ENCODE data around the gene IFFO2. TPM values are rescaled to one million over a fixed set of nuclear protein-coding genes. Genes with fewer than 3 reads are reported as not detected.

The IFFO2 gene
- total and polyA plus RNA-seq, 2 experiments from 2014 or later = 0.71 to 7.5 TPM

- no peak for TF ChIP-seq STAT1 (IDR thresholded peaks at IDR 0.05; ENCODE audit: unreplicated experiment)
- TF ChIP-seq, protein P1, sequence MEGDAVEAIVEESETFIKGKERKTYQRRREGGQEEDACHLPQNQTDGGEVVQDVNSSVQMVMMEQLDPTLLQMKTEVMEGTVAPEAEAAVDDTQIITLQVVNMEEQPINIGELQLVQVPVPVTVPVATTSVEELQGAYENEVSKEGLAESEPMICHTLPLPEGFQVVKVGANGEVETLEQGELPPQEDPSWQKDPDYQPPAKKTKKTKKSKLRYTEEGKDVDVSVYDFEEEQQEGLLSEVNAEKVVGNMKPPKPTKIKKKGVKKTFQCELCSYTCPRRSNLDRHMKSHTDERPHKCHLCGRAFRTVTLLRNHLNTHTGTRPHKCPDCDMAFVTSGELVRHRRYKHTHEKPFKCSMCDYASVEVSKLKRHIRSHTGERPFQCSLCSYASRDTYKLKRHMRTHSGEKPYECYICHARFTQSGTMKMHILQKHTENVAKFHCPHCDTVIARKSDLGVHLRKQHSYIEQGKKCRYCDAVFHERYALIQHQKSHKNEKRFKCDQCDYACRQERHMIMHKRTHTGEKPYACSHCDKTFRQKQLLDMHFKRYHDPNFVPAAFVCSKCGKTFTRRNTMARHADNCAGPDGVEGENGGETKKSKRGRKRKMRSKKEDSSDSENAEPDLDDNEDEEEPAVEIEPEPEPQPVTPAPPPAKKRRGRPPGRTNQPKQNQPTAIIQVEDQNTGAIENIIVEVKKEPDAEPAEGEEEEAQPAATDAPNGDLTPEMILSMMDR (conservative IDR thresholded peaks at IDR 0.05; ENCODE audit: low read depth in 2 of 2) = peak; percentile 11 to 27; a peak in 1 of 4 replicates
- no peak overlapping the region for H3K4me3 Mint-ChIP-seq
- H2AFZ ChIP-seq = no peak overlapping the region
- no peaks in the 10 kb centered on the region for H3K27me3 ChIP-seq (ENCODE audit: insufficient read depth)
- H3K9me3 Mint-ChIP-seq = no peaks in the 10 kb centered on the region
- no peak overlapping the region for H3K4me3 ChIP-seq
- no peaks in the 10 kb centered on the region for H3K79me2 ChIP-seq (replicated peaks; ENCODE audit: insufficient read depth)
- DNase-seq (ENCODE audit: low spot score) (no peak), ATAC-seq (no peak)
- no peaks in the 10 kb centered on the region for H4K20me1 ChIP-seq (replicated peaks; ENCODE audit: insufficient read depth)
- peaks cover 5% of the 10 kb centered on the region for H3K27me3 Mint-ChIP-seq (ENCODE audit: insufficient read depth, low read depth, poor library complexity)
- no peaks in the 10 kb centered on the region for H3K4me1 Mint-ChIP-seq
- H3K9me2 ChIP-seq (ENCODE audit: insufficient read depth) = no peaks in the 10 kb centered on the region
- H3K36me3 ChIP-seq (ENCODE audit: insufficient read depth) = no peaks in the 10 kb centered on the region
- no peaks in the 10 kb centered on the region for H3F3A ChIP-seq (replicated peaks; ENCODE audit: low read depth)
- no peak overlapping the region for H3K27ac Mint-ChIP-seq
- H3K4me1 ChIP-seq (ENCODE audit: insufficient read depth) = no peaks in the 10 kb centered on the region
- H3K4me2 ChIP-seq = no peak overlapping the region
- no peak overlapping the region for H3K27ac ChIP-seq (ENCODE audit: low read depth)
- no peaks in the 10 kb centered on the region for H3K36me3 Mint-ChIP-seq (ENCODE audit: low read depth)
Measured at GRCh38 chr1:18972531-18972930, 16.1 kb upstream of the IFFO2 start.

DNA sequence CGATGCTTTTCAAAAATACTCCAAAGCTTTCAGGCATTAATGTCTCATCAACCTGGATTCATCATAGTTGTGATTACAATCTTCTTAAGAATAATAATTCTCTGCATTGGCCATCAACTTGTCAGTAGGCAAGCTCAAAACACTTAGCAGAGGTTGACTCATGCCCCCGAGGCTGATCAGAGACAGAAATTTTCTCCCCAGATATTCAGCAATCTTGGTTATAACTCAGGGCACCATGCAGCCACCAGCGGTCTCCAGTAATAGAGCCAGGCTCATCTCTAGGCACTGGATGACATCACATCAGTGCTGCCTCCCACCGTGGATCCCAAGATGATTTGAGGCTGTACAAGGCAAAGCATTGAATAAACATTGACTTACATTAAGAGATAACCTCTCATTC, 14.3 kb upstream of the IFFO2 start:
- no peak overlapping the region for H3K4me3 Mint-ChIP-seq
- Histone ChIP-seq H3K4me3 (no peak overlapping the region), H3K79me2 (replicated peaks; ENCODE audit: insufficient read depth) (no peaks in the 10 kb centered on the region), H4K20me1 (replicated peaks; ENCODE audit: insufficient read depth) (no peaks in the 10 kb centered on the region), H2AFZ (no peak overlapping the region), H3K9me2 (ENCODE audit: insufficient read depth) (no peaks in the 10 kb centered on the region), H3K4me1 (ENCODE audit: insufficient read depth) (no peaks in the 10 kb centered on the region), H3K4me2 (no peak overlapping the region), H3F3A (replicated peaks; ENCODE audit: low read depth) (no peaks in the 10 kb centered on the region), H3K27me3 (ENCODE audit: insufficient read depth) (no peaks in the 10 kb centered on the region), H3K27ac (ENCODE audit: low read depth) (no peak overlapping the region), H3K36me3 (ENCODE audit: insufficient read depth) (no peaks in the 10 kb centered on the region)
- peaks cover 5% of the 10 kb centered on the region for H3K27me3 Mint-ChIP-seq (ENCODE audit: insufficient read depth, low read depth, poor library complexity)
- TF ChIP-seq EZH2phosphoT487 (IDR thresholded peaks at IDR 0.05; ENCODE audit: unreplicated experiment) (no peak), JUNB (IDR thresholded peaks at IDR 0.05; ENCODE audit: unreplicated experiment) (no peak), EZH2 (IDR thresholded peaks at IDR 0.05; ENCODE audit: low read depth, unreplicated experiment) (no peak), CREB1 (CRISPR knock-in tag; IDR thresholded peaks at IDR 0.05; ENCODE audit: low read depth) (no peak), ZNF331 (CRISPR knock-in tag; IDR thresholded peaks at IDR 0.05; ENCODE audit: low read depth) (no peak)
- TF ChIP-seq, protein P1 (conservative IDR thresholded peaks at IDR 0.05; ENCODE audit: low read depth in 2 of 2) = no peak
- no peak for DNase-seq (ENCODE audit: low spot score)
- H3K9me3 Mint-ChIP-seq = no peaks in the 10 kb centered on the region
- H3K36me3 Mint-ChIP-seq (ENCODE audit: low read depth) = no peaks in the 10 kb centered on the region
- no peak for ATAC-seq
- no peak overlapping the region for H3K27ac Mint-ChIP-seq
- H3K4me1 Mint-ChIP-seq = peaks cover 4% of the 10 kb centered on the region
